ENCODE data around the gene ADRA2A.

Gene ADRA2A

DNA sequence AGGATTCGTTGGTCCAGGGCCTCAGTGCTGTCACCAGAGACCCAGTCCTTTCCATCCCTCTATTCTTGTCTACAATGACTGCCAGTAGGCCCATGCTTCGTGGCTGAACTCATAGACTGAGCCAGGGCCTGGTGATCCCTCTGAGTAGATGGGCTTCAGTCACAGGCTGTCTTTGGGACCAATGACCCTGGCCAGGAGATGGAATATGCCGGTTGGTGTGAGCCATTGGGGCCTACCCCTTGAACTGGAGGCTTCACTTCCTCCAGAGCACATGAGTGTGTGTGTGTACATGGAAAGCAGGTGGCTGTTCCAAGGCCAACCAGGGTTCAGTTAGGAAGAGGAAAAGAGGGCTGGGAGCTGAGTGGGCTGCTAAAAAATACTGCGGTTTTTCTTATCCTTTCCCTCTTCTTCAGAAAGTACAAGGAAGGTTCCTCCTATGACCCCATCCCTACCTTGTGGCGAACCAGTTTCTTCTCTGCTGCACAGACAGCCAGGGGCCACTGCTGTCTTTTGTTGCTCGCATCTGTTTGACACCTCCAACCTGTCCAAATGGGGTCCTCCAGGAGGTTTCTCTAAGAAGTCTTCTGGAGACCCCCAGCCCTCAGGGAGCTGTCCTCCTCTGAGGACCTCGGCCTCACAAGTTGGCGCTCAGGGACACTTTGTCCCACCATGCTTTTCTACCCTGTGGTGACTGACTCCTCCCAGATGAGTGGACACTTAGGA is 36.6 kb downstream of the ADRA2A start:
- no peak for DNase-seq

DNA sequence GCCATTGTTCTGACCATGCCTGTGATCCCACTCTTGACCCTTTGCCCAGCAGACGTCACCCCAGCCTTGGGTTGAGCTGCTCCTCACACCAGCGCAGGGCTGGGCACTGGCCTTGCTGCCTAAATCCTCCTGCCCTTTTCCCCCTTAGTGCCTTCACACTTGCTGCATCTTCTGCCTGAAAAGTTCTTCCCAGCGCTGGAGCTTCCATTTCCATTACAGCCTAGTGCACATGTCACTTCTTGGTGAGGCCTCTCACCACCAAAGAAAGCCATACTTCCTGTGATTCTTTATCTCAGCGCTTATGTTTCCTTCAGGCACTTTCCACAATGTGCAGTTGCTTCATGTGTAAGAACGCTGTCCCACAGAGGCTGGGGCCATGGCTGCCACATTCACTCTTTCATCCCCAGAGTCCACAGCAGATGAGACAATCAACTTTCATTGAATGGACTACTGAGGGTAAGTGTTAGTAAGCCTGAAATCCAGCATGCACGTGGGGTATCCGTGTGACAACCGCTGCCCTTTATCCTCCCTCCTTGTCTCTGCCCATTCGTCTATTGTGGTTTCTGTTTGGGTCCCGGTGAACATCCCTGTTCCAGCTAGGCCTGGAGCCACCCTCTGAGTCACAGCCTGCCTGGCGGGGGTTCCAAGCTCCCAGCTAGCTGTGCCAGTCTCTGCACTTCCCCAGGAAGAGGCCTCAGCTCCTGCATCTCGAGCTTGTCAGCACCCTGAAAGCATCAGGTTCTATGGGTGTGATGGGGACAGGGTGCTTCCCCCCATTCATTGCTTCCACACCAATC is 37.3 kb downstream of the ADRA2A start:
- DNase-seq = no peak

DNA sequence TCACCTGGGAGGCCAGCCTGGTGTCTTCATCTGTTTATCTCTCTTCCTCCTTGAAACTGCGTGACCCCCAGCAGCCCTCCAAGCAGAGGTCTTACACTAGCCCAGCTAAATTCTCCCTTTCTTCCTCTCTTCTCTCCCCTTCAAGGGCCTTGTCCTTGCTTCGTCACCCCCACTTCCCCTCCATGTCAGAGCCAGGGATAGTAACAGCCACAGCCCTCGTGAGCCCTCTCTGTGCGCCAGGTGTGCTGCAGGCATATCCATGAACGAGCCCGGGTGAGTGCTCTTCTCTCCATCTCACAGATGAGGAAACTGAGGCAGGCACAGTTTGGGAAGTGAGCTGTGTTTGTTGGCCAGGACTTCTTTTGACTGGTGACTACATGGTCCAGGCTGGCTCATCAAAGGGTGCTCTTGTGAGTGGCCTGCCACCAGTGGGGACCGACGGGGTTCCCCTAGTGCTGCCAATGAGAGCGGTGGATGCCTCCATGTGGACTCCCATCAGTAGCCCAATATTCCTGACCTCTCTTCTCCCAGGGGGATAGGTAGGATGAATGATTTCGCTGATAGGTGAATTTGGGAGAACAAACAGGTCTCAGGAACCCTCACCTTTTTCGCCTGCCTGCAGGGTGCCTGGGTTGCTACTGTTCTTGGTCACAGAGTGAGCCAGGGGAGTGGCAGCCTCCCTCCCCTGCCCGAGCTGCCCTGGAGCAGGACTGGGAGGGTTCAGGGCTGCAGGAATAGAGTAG is 38.1 kb downstream of the ADRA2A start:
- no peak for DNase-seq

DNA sequence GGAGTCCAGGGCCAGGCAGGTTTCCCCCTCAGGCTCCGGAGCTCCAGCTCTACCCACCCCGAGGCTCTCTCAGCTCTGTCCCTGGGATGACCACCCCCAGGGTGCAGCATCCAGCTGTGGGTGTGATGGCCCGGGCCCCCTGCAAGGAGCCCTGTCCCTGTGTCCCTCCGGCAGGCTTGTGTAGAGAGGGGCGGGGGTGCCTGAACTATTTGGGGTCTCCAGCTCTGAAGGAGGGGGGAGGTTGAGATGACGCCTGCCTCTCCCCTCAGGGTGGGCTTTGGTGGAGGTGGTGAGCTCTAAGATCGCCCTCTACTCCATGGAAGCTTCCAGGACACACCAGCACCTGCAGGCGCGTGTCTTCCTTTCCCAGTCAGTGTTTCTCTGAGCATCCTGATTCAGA is 39.4 kb downstream of the ADRA2A start:
- DNase-seq = no peak

DNA sequence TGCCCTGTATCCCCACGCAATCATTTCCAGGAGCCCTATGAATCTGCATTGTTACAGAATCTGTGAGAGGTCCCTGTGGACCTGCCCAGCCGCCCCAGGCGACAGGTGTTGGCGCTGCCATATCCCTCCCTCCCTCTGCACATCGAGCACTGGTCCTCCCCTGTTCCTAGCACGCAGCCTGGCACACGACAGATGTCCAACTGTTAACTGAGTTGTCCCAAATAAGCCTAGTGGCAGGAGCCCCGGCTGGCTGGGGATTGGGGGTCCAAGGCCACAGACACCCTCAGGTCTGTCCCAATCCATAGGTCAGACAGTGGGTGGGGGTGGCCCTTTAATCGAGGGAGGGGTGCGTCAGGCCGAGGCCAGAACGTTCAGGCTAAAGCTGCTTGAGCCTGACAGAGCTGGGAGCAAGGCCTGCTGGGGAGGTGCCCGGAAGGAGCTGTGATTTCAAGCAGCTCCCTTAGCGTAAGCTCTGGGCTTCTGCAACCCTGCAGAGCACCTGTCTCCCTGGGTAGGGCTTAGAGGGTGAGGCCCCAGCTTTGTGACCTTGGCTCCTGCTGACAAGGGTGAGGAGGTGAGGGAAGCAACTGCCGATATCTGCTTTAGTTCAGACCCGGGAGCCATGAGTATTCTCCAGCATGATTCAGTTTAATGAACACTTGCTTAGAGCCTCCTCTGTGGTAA is 40.1 kb downstream of the ADRA2A start:
- DNase-seq = no peak

DNA sequence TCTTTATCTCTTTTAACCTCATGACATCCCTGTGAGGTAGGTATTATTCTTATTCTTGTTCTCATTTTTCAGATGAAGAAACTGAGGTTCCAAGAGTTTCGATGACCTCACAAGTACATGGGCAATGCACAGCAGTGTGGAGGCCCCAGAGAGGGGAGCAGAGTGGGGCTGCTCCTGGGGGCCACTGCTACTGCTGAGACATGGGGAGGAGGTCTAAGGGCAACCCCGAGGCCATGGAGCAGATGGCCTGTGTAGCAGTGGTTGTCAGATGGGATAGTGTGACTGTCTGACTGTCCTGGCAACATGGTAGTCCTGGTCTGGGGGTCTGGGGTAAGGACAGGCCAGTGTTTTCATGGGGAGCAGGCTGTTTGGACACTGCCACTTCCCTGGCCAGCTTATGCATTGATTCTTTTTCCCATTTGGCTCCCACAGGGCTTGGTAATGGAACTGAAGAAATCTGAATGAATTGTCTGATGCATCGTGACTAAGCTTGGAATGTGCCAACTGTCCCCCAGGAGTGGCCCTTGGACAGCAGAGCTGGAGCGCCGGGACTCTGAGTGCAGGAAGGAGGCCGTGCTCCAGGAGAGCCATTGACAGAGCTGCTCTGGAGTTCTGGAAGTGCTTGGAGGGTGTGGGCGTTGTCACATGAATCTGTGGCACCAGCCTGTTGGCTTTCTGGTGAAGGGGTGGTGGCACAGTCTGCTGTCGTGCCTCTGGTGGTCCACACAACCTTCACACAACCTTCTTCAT is 40.9 kb downstream of the ADRA2A start:
- no peak for DNase-seq

GRCh38 chr10:111118758-111119157 is 41.9 kb downstream of the ADRA2A start:
- no peak for DNase-seq

DNA sequence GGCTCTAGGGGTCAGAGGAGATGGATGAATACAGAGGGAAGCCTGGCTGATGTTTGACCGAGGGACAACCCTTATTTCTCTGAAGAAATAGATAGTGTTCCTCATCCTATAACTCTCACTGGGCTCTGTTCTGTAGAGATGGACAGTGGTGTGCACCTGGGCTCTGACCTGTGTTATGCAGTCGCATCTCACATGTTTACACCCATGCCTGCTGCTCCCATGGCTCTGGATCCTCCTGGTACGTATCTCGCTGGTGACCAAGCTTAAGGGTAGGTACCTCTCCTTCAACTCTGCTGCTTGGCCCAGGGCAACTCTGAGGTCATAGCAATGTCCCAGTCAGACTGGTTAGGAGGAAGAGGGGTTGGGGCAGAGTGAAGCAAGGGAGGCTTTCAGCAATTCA is 42.8 kb downstream of the ADRA2A start:
- no peak for DNase-seq

- no peak for DNase-seq
Measured at GRCh38 chr10:111122127-111122526, 45.3 kb downstream of the ADRA2A start.

DNA sequence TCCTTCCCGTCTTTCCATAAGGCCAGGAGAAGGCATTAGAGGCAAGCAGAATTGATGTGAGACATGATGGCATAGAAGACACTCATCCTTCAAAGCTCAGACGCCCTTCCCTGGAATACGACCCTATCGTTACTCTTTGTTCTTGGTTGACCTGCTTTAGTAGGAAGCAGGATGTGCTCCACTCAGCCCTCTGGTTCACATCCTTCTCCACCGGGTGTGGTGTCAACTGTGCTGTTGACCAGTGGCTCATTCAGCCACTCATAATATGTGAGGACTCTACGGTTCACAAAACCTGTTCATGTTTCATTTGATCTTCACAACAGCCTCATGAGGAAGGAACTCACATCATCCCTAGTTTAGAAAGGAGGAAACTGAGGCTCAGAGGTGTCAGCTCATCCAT is 47.1 kb downstream of the ADRA2A start:
- no peak for DNase-seq

DNA sequence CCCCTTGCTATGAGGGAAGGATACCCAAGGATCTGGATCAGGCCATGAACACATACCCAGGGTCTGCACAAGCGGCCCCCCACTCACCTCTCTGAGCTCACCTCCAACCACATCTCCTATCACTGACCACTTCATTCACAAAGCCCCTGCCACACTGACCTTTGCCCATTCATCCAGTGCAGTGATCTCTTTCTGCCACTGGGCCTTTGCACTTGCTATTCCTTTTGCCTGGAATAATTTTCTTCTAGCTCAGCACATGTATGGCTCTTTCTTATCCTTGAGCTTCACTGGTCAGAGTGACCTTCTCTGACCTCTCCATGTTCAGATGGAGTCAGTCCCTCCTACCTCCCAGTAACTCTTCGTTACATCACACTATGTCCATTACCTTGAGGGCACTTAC is 48.3 kb downstream of the ADRA2A start:
- DNase-seq = no peak

GRCh38 chr10:111126077-111126476 is 49.2 kb downstream of the ADRA2A start:
- no peak for DNase-seq

- DNase-seq = no peak
Measured at GRCh38 chr10:111127081-111127848, 50.4 kb downstream of the ADRA2A start.

DNA sequence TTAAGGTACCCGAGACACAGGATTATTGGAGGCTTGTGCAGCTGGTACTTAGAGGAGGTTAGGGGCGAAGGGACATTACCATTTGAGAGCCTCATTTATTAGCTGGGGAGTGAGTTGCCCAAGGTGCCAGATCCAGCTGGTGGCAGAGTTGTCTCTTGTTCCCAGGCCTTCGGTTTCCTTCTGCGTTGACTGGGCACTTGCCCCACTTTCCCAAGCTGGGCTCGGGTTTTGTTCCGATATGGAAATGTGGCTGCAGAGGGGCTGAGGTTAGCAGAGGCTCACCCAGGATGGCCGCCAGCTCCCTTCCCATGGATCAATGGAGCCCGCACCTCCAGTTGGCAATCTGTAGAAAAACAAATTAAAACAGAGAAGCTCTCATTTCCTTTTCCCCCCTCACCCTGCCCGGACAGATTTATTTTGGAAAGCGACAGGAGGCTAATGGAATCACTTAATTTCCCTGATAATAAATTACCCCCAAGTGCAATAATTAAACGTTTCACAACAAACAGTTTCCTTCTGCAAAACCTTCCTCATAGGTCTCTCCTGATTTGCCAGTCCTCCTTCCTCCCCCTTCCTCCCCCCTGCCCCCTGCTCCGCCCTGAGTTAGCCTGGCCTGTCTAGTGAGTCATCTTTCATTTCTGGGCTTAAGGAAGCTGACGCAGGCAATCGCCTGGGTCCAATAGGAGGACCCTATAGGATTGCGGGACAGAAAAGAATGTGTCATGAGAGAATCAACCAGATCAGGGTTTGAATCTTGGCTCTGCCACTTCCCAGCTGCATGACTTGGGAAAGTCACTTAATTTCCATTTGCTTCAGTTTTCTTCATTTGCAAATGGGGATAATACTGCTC is 51.7 kb downstream of the ADRA2A start:
- DNase-seq = no peak

- DNase-seq = peak; percentile 19
Measured at GRCh38 chr10:111129363-111129762, 52.5 kb downstream of the ADRA2A start.

DNA sequence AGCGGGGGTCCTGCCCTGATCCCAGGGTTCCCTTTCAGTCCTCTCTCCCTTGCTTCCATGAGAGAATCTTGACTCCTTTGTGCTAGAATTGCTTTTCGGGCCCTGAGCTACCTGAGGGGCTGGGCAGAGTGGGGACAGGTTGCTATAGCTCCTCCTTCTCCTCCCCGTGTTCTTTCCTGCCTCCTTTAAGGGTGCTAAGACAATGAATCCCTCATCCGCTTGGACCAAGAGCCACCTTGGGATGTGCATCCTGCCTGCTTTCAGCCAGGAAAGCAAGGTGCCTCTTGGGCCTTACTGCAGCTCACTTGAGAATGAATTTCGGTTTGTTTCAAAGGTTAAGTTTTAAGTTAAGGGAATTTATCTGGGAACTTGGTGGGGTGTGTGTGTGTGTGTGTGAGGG is 53.6 kb downstream of the ADRA2A start:
- DNase-seq = no peak

Data from NCI-H2029 treated with DMSO at 0.1 percent for 48 hours (cell line).